NB4 (cell line): ENCODE results near the gene FOXP1.

Experiments used
- DNase-seq: peaks from one replicate; pipeline ENCODE4 v3.0.0; 2010; ENCODE audit warnings: low read depth
- H3K4me3 ChIP-seq: one replicate; pipeline ENCODE4 v1.5.1; 2011; ENCODE audit warnings: mild to moderate bottlenecking, low read depth, low read length, moderate library complexity
- CTCF ChIP-seq: IDR thresholded peaks from one replicate; pipeline ENCODE4 v1.5.1; 2012; ENCODE audit warnings: low read depth, low read length
- MAX ChIP-seq: IDR thresholded peaks from 2 replicates; pipeline ENCODE4 v1.6.1; 2011; ENCODE audit warnings: low read depth, low read length
- MYC ChIP-seq: IDR thresholded peaks from 2 replicates; pipeline ENCODE4 v1.6.1; 2011; ENCODE audit warnings: low read depth, low read length
- POLR2A ChIP-seq: IDR thresholded peaks from 2 replicates; pipeline ENCODE4 v1.6.1; 2011; ENCODE audit warnings: mild to moderate bottlenecking; ENCODE audit not compliant: insufficient read length; ENCODE audit errors: extremely low read depth

Gene FOXP1

GRCh38 chr3:71251156-71251775, 332.3 kb downstream of the FOXP1 start:
- peak; percentile 23 for DNase-seq
- TF ChIP-seq CTCF, result no peak
- TF ChIP-seq MAX, result no peak
- TF ChIP-seq MYC, result no peak
- no peak for TF ChIP-seq POLR2A
- no peak overlapping the region for H3K4me3 ChIP-seq

- TF ChIP-seq POLR2A (no peak), MAX (no peak), CTCF (no peak), MYC (no peak)
- no peak for DNase-seq
- H3K4me3 ChIP-seq, result no peak overlapping the region
Observed at GRCh38 chr3:71250026-71250425, 333.5 kb downstream of the FOXP1 start.

GRCh38 chr3:71247958-71248335, 335.6 kb downstream of the FOXP1 start:
- no peak for TF ChIP-seq POLR2A
- DNase-seq, result no peak
- no peak overlapping the region for H3K4me3 ChIP-seq

- H3K4me3 ChIP-seq, result no peak overlapping the region
- DNase-seq, result peak; percentile 25
- TF ChIP-seq CTCF (no peak), POLR2A (no peak), MAX (no peak), MYC (no peak)
Observed at GRCh38 chr3:71247221-71247957, 336.1 kb downstream of the FOXP1 start.

- TF ChIP-seq POLR2A, result no peak
- TF ChIP-seq CTCF, result no peak
- no peak for TF ChIP-seq MYC
- no peak for TF ChIP-seq MAX
- no peak for DNase-seq
- no peak overlapping the region for H3K4me3 ChIP-seq
Observed at GRCh38 chr3:71245971-71246880, 337.3 kb downstream of the FOXP1 start.

- no peak overlapping the region for H3K4me3 ChIP-seq
- DNase-seq, result no peak
Observed at GRCh38 chr3:71244826-71245488, 338.6 kb downstream of the FOXP1 start.

More at GRCh38 chr3:71244826-71245488, 338.6 kb downstream of the FOXP1 start:
- TF ChIP-seq MYC, result no peak
- no peak for TF ChIP-seq POLR2A
- TF ChIP-seq CTCF, result no peak
- no peak for TF ChIP-seq MAX
